GM12873 (cell line): ENCODE data around the gene NRDC.

Experiments
- CTCF ChIP-seq: IDR thresholded peaks from 2 replicates; pipeline ENCODE4 v1.5.1; 2012; ENCODE audit warnings: low read depth, mild to moderate bottlenecking, moderate library complexity, low read length, control low read depth; ENCODE audit not compliant: insufficient read depth; ENCODE audit errors: missing control alignments

NRDC gene

GRCh38 chr1:51861669-51862068, 16.9 kb downstream of the NRDC start:
- TF ChIP-seq CTCF: no peak

- TF ChIP-seq CTCF: no peak
Observed at GRCh38 chr1:51859735-51860134, 18.8 kb downstream of the NRDC start.

GRCh38 chr1:51859333-51859732, 19.2 kb downstream of the NRDC start:
- TF ChIP-seq CTCF: no peak

GRCh38 chr1:51858892-51859291, 19.6 kb downstream of the NRDC start:
- no peak for TF ChIP-seq CTCF

GRCh38 chr1:51856745-51857144, 21.8 kb downstream of the NRDC start:
- TF ChIP-seq CTCF: no peak

GRCh38 chr1:51855624-51856023, 22.9 kb downstream of the NRDC start:
- no peak for TF ChIP-seq CTCF

GRCh38 chr1:51853360-51853759, 25.2 kb downstream of the NRDC start:
- no peak for TF ChIP-seq CTCF

- no peak for TF ChIP-seq CTCF
Observed at GRCh38 chr1:51851882-51852396, 26.6 kb downstream of the NRDC start.
